PC-3 (cell line): Measurements from ENCODE around the gene PDIA4.

ENCODE experiments used
- EZH2 ChIP-seq: fragments of 300-600 bp; sonication (generic); IDR thresholded peaks from one replicate; pipeline ENCODE4 v1.6.1; 2017; ENCODE audit warnings: antibody characterized with exemption, mild to moderate bottlenecking, low read length; ENCODE audit not compliant: unreplicated experiment
- EZH2phosphoT487 ChIP-seq: fragments of 300-600 bp; sonication (generic); IDR thresholded peaks from 2 replicates; pipeline ENCODE4 v1.6.1; 2018; ENCODE audit warnings: mild to moderate bottlenecking, antibody characterized with exemption, low read length, borderline replicate concordance
- TF ChIP-seq, protein P1 (sequence below): fragments of 300-600 bp; sonication (generic); conservative IDR thresholded peaks from 2 replicates; pipeline ENCODE4 v1.5.1; 2017; ENCODE audit warnings: antibody characterized with exemption, low read depth, mild to moderate bottlenecking, low read length

- TF ChIP-seq, protein P1, sequence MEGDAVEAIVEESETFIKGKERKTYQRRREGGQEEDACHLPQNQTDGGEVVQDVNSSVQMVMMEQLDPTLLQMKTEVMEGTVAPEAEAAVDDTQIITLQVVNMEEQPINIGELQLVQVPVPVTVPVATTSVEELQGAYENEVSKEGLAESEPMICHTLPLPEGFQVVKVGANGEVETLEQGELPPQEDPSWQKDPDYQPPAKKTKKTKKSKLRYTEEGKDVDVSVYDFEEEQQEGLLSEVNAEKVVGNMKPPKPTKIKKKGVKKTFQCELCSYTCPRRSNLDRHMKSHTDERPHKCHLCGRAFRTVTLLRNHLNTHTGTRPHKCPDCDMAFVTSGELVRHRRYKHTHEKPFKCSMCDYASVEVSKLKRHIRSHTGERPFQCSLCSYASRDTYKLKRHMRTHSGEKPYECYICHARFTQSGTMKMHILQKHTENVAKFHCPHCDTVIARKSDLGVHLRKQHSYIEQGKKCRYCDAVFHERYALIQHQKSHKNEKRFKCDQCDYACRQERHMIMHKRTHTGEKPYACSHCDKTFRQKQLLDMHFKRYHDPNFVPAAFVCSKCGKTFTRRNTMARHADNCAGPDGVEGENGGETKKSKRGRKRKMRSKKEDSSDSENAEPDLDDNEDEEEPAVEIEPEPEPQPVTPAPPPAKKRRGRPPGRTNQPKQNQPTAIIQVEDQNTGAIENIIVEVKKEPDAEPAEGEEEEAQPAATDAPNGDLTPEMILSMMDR: no peak
- no peak for TF ChIP-seq EZH2
- TF ChIP-seq EZH2phosphoT487: no peak
Measured at GRCh38 chr7:148962440-148962822, 65.9 kb downstream of the PDIA4 start.
